ENCODE measurements around the gene GGTLC2.
"Not testable (repeated sequence)": the region's sequence is repeated elsewhere in the genome, so short reads cannot be mapped to it uniquely, and the experiment has no call there.

DNA sequence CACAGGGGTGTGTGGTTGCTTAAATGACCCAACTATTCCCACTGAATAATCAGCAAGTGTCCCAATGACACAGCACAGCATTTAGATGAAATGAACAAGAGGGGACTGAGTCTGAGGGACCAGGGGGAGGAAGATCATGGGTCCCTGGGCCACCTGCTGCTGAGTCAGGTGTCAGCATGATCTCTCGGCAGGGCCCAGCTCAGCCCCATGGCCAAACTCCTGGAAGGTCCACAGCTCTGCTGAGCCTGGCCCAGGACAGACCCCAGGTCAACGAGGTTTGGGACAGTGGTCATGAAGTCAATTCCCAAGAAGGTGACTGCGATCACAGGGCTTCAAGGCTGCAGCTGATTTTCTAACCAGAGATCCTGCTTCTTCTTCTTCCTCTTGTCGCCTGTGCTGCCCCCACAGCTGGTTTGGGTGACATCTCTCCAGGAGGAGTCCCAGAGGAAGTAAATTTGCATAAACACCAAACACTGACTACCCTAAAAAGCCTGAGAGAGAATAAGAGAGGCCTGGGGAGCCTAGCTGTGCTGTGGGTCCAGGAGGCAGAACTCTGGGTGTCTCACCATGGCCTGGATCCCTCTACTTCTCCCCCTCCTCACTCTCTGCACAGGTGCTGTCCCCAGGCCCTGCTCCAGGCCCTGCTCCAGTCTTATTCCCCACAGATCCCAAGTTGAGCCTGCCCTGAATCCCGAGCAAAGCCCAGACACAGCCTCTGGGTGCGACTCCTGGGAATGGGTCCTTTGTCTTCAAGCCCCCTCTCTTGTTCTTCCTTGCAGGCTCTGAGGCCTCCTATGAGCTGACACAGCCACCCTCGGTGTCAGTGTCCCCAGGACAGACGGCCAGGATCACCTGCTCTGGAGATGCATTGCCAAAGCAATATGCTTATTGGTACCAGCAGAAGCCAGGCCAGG, 42.0 kb downstream of the GGTLC2 start:
- TF ChIP-seq, protein P1, sequence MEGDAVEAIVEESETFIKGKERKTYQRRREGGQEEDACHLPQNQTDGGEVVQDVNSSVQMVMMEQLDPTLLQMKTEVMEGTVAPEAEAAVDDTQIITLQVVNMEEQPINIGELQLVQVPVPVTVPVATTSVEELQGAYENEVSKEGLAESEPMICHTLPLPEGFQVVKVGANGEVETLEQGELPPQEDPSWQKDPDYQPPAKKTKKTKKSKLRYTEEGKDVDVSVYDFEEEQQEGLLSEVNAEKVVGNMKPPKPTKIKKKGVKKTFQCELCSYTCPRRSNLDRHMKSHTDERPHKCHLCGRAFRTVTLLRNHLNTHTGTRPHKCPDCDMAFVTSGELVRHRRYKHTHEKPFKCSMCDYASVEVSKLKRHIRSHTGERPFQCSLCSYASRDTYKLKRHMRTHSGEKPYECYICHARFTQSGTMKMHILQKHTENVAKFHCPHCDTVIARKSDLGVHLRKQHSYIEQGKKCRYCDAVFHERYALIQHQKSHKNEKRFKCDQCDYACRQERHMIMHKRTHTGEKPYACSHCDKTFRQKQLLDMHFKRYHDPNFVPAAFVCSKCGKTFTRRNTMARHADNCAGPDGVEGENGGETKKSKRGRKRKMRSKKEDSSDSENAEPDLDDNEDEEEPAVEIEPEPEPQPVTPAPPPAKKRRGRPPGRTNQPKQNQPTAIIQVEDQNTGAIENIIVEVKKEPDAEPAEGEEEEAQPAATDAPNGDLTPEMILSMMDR (IDR thresholded peaks at IDR 0.05; ENCODE audit: low read depth, low read length): not testable (repeated sequence)
- TF ChIP-seq EZH2phosphoT487 (IDR thresholded peaks at IDR 0.05; ENCODE audit: low read depth): not testable (repeated sequence)
